GM23338 (cell line): ENCODE results near the gene MBL2. TPM values are rescaled to one million over a fixed set of nuclear protein-coding genes. Genes with fewer than 3 reads are reported as not detected.

Source experiments
- ATAC-seq: fragments of 200-7000 bp; cut with Tn5 transposase; 3 replicates; pipeline ENCODE4 v1.9.1; 2020
- DNase-seq: peaks from one replicate; pipeline ENCODE4 v3.0.0-alpha.2; 2015; ENCODE audit warnings: low spot score
- H2AFZ ChIP-seq: fragments of 200-600 bp; sonication (generic); 2 replicates; pipeline ENCODE4 v1.8.0; 2016; ENCODE audit warnings: antibody characterized with exemption, mild to moderate bottlenecking, moderate library complexity
- H3F3A ChIP-seq: fragments of 200-600 bp; sonication (generic); replicated peaks from 2 replicates; pipeline ENCODE4 v1.8.0; 2017; ENCODE audit warnings: antibody characterized with exemption, mixed run types, low read depth
- H3K27ac ChIP-seq: fragments of 200-600 bp; sonication (generic); 2 replicates; pipeline ENCODE4 v1.6.1; 2016; ENCODE audit warnings: low read depth
- H3K27me3 ChIP-seq: fragments of 200-600 bp; sonication (generic); 2 replicates; pipeline ENCODE4 v1.8.0; 2016; ENCODE audit warnings: mild to moderate bottlenecking, mixed run types, moderate library complexity; ENCODE audit not compliant: insufficient read depth
- H3K36me3 ChIP-seq: fragments of 200-600 bp; sonication (generic); 2 replicates; pipeline ENCODE4 v1.8.0; 2016; ENCODE audit warnings: mild to moderate bottlenecking; ENCODE audit not compliant: insufficient read depth
- H3K4me1 ChIP-seq: fragments of 200-600 bp; sonication (generic); 2 replicates; pipeline ENCODE4 v1.8.0; 2016; ENCODE audit warnings: mild to moderate bottlenecking, moderate library complexity; ENCODE audit not compliant: insufficient read depth
- H3K4me2 ChIP-seq: fragments of 200-600 bp; sonication (generic); 2 replicates; pipeline ENCODE4 v1.7.1; 2017; ENCODE audit warnings: mixed run types
- H3K4me3 ChIP-seq: fragments of 200-600 bp; sonication (generic); 2 replicates; pipeline ENCODE4 v1.6.1; 2016; ENCODE audit warnings: mixed run types
- H3K79me2 ChIP-seq: fragments of 200-600 bp; sonication (generic); replicated peaks from 2 replicates; pipeline ENCODE4 v1.8.0; 2017; ENCODE audit warnings: mild to moderate bottlenecking; ENCODE audit not compliant: insufficient read depth
- H3K9me2 ChIP-seq: fragments of 200-600 bp; sonication (generic); 2 replicates; pipeline ENCODE4 v1.8.0; 2017; ENCODE audit not compliant: insufficient read depth
- H4K20me1 ChIP-seq: fragments of 200-600 bp; sonication (generic); replicated peaks from 2 replicates; pipeline ENCODE4 v1.8.0; 2017; ENCODE audit warnings: mild to moderate bottlenecking; ENCODE audit not compliant: insufficient read depth
- H3K27ac Mint-ChIP-seq: 2 replicates; pipeline ENCODE4 v1.8.0; 2020; ENCODE audit warnings: inconsistent platforms, mild to moderate bottlenecking, moderate library complexity, mixed read lengths
- H3K27me3 Mint-ChIP-seq: 3 replicates; pipeline ENCODE4 v1.8.0; 2022; ENCODE audit warnings: low read depth, mild to moderate bottlenecking, moderate library complexity, mixed read lengths, inconsistent platforms; ENCODE audit not compliant: insufficient read depth, poor library complexity
- H3K36me3 Mint-ChIP-seq: 3 replicates; pipeline ENCODE4 v1.8.0; 2021; ENCODE audit warnings: low read depth, mild to moderate bottlenecking, inconsistent platforms, moderate library complexity, mixed read lengths
- H3K4me1 Mint-ChIP-seq: 3 replicates; pipeline ENCODE4 v1.8.0; 2020; ENCODE audit warnings: mild to moderate bottlenecking, inconsistent platforms, mixed read lengths
- H3K4me3 Mint-ChIP-seq: 3 replicates; pipeline ENCODE4 v1.8.0; 2021; ENCODE audit warnings: moderate library complexity, mild to moderate bottlenecking, inconsistent platforms, mixed read lengths
- H3K9me3 Mint-ChIP-seq: 3 replicates; pipeline ENCODE4 v1.8.0; 2020; ENCODE audit warnings: moderate library complexity, mild to moderate bottlenecking, inconsistent platforms, mixed read lengths
- CREB1 ChIP-seq: fragments of 250-450 bp; sonication (Bioruptor Pico); IDR thresholded peaks from 2 replicates; pipeline ENCODE4 v1.5.0; 2020; ENCODE audit warnings: low read depth, mild to moderate bottlenecking, moderate library complexity
- EZH2 ChIP-seq: fragments of 200-600 bp; sonication (generic); IDR thresholded peaks from one replicate; pipeline ENCODE4 v1.8.0; 2017; ENCODE audit warnings: antibody characterized with exemption, mild to moderate bottlenecking, low read depth; ENCODE audit not compliant: unreplicated experiment
- EZH2phosphoT487 ChIP-seq: fragments of 200-600 bp; sonication (generic); IDR thresholded peaks from one replicate; pipeline ENCODE4 v1.8.1; 2018; ENCODE audit warnings: antibody characterized with exemption; ENCODE audit not compliant: unreplicated experiment
- JUNB ChIP-seq: IDR thresholded peaks from one replicate; pipeline ENCODE4 v1.6.1; 2016; ENCODE audit warnings: antibody characterized with exemption; ENCODE audit not compliant: unreplicated experiment
- NANOG ChIP-seq: IDR thresholded peaks from 2 replicates; pipeline ENCODE4 v1.6.1; 2016; ENCODE audit warnings: antibody characterized with exemption, borderline replicate concordance
- POLR2AphosphoS5 ChIP-seq: IDR thresholded peaks from 2 replicates; pipeline ENCODE4 v1.6.1; 2016; ENCODE audit warnings: antibody characterized with exemption, low read depth
- ZNF331 ChIP-seq: fragments of 250-450 bp; sonication (Bioruptor Pico); IDR thresholded peaks from 2 replicates; pipeline ENCODE4 v1.5.0; 2020; ENCODE audit warnings: low read depth, mild to moderate bottlenecking, moderate library complexity
- polyA plus RNA-seq: library from polyadenylated mRNA; unstranded; fragments of >200 nt; fragmentation: Nextera tagmentation; extraction: Ambion mirVana; gene quantifications from 2 replicates; pipeline ENCODE4 v1.2.1, GENCODE V29; 2016
- total RNA-seq: library from RNA; depleted of rRNA; stranded (reverse); fragments of >200 nt; shearing (Covaris generic); gene quantifications from 2 replicates; pipeline ENCODE4 v1.2.3, GENCODE V29; 2014
- TF ChIP-seq, protein P1 (sequence below): fragments of 250-450 bp; sonication (Bioruptor Pico); IDR thresholded peaks from 2 replicates; pipeline ENCODE4 v1.5.0; 2020; ENCODE audit warnings: mild to moderate bottlenecking, moderate library complexity
- TF ChIP-seq, protein P2 (sequence below): IDR thresholded peaks from 2 replicates; pipeline ENCODE4 v1.6.1; 2016; ENCODE audit warnings: antibody characterized with exemption
- TF ChIP-seq, protein P3 (sequence below): IDR thresholded peaks from one replicate; pipeline ENCODE4 v1.6.1; 2018; ENCODE audit warnings: antibody characterized with exemption; ENCODE audit not compliant: unreplicated experiment
- TF ChIP-seq, protein P4 (sequence below), 2 experiments: fragments of 200-600 bp in 1 of 2; sonication (generic) in 1 of 2; conservative IDR thresholded peaks; 2 replicates each; pipeline versions ENCODE4 v1.5.1 to v1.6.1; 2016 to 2017; ENCODE audit warnings: antibody characterized with exemption in 2 of 2, low read depth in 2 of 2, mild to moderate bottlenecking in 2 of 2, moderate library complexity in 1 of 2

MBL2 gene
- total and polyA plus RNA-seq, 2 experiments from 2014 or later, result not detected

DNA sequence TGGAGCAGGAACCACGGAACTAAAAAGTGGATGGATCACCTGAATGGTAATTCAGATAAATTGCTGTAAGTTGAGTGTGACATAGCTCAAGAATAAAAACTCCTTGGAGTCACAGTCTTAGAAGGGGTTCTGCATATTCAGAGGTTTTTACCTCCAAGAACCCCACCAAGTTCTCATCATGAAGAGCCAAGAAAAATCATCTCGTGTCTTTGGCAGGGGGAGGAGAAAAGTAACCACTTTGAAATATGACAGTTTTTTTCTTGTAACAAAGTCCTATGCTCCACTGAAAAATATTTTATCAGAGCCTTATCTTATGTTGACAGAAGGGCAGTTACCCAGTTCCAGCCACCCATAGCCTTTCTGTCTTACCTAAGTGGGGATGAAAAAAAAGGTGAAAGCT, 38.2 kb upstream of the MBL2 start (continued):
- TF ChIP-seq, protein P1, sequence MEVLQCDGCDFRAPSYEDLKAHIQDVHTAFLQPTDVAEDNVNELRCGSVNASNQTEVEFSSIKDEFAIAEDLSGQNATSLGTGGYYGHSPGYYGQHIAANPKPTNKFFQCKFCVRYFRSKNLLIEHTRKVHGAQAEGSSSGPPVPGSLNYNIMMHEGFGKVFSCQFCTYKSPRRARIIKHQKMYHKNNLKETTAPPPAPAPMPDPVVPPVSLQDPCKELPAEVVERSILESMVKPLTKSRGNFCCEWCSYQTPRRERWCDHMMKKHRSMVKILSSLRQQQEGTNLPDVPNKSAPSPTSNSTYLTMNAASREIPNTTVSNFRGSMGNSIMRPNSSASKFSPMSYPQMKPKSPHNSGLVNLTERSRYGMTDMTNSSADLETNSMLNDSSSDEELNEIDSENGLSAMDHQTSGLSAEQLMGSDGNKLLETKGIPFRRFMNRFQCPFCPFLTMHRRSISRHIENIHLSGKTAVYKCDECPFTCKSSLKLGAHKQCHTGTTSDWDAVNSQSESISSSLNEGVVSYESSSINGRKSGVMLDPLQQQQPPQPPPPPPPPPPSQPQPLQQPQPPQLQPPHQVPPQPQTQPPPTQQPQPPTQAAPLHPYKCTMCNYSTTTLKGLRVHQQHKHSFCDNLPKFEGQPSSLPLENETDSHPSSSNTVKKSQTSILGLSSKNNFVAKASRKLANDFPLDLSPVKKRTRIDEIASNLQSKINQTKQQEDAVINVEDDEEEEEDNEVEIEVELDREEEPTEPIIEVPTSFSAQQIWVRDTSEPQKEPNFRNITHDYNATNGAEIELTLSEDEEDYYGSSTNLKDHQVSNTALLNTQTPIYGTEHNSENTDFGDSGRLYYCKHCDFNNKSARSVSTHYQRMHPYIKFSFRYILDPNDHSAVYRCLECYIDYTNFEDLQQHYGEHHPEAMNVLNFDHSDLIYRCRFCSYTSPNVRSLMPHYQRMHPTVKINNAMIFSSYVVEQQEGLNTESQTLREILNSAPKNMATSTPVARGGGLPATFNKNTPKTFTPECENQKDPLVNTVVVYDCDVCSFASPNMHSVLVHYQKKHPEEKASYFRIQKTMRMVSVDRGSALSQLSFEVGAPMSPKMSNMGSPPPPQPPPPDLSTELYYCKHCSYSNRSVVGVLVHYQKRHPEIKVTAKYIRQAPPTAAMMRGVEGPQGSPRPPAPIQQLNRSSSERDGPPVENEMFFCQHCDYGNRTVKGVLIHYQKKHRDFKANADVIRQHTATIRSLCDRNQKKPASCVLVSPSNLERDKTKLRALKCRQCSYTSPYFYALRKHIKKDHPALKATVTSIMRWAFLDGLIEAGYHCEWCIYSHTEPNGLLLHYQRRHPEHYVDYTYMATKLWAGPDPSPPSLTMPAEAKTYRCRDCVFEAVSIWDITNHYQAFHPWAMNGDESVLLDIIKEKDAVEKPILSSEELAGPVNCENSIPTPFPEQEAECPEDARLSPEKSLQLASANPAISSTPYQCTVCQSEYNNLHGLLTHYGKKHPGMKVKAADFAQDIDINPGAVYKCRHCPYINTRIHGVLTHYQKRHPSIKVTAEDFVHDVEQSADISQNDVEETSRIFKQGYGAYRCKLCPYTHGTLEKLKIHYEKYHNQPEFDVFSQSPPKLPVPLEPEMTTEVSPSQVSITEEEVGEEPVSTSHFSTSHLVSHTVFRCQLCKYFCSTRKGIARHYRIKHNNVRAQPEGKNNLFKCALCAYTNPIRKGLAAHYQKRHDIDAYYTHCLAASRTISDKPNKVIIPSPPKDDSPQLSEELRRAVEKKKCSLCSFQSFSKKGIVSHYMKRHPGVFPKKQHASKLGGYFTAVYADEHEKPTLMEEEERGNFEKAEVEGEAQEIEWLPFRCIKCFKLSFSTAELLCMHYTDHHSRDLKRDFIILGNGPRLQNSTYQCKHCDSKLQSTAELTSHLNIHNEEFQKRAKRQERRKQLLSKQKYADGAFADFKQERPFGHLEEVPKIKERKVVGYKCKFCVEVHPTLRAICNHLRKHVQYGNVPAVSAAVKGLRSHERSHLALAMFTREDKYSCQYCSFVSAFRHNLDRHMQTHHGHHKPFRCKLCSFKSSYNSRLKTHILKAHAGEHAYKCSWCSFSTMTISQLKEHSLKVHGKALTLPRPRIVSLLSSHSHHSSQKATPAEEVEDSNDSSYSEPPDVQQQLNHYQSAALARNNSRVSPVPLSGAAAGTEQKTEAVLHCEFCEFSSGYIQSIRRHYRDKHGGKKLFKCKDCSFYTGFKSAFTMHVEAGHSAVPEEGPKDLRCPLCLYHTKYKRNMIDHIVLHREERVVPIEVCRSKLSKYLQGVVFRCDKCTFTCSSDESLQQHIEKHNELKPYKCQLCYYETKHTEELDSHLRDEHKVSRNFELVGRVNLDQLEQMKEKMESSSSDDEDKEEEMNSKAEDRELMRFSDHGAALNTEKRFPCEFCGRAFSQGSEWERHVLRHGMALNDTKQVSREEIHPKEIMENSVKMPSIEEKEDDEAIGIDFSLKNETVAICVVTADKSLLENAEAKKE (CRISPR knock-in tag), result no peak

DNA sequence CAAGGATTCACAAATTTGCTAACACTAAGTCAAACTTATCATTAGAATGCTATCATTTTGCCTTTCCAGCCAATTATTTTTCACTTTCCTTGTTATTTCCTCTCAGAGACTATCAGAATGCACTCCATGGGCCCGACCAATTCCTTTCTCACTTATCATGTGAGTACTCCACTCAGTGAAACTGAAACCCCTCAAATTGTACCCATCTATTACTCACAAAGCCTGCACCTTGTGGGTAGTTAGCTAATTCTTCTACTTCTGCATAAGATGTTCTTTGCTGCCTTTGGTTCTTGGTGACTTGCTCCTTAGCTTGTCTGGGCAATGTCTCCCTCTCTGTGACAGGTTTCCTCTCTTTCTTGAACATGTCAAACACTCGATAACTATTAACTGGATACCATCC, 35.2 kb upstream of the MBL2 start:
- Mint-ChIP-seq H3K27me3 (no peaks in the 10 kb centered on the region), H3K36me3 (no peaks in the 10 kb centered on the region), H3K9me3 (no peaks in the 10 kb centered on the region; the same call in 2 of the 3 replicates), H3K27ac (no peak overlapping the region), H3K4me1 (no peaks in the 10 kb centered on the region), H3K4me3 (no peak overlapping the region)
- H3K36me3 ChIP-seq, result no peaks in the 10 kb centered on the region
- no peak overlapping the region for H3K4me3 ChIP-seq
- H3K79me2 ChIP-seq, result no peaks in the 10 kb centered on the region
- no peaks in the 10 kb centered on the region for H3K9me2 ChIP-seq
- no peak overlapping the region for H3K27ac ChIP-seq
- no peaks in the 10 kb centered on the region for H4K20me1 ChIP-seq
- H3K4me1 ChIP-seq, result no peaks in the 10 kb centered on the region
- no peak overlapping the region for H2AFZ ChIP-seq
- no peaks in the 10 kb centered on the region for H3K27me3 ChIP-seq
- no peak overlapping the region for H3K4me2 ChIP-seq
- H3F3A ChIP-seq, result no peaks in the 10 kb centered on the region
- no peak for DNase-seq
- ATAC-seq, result no peak
- TF ChIP-seq JUNB, result no peak
- TF ChIP-seq, protein P2, sequence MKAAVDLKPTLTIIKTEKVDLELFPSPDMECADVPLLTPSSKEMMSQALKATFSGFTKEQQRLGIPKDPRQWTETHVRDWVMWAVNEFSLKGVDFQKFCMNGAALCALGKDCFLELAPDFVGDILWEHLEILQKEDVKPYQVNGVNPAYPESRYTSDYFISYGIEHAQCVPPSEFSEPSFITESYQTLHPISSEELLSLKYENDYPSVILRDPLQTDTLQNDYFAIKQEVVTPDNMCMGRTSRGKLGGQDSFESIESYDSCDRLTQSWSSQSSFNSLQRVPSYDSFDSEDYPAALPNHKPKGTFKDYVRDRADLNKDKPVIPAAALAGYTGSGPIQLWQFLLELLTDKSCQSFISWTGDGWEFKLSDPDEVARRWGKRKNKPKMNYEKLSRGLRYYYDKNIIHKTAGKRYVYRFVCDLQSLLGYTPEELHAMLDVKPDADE, result no peak
- TF ChIP-seq, protein P3, sequence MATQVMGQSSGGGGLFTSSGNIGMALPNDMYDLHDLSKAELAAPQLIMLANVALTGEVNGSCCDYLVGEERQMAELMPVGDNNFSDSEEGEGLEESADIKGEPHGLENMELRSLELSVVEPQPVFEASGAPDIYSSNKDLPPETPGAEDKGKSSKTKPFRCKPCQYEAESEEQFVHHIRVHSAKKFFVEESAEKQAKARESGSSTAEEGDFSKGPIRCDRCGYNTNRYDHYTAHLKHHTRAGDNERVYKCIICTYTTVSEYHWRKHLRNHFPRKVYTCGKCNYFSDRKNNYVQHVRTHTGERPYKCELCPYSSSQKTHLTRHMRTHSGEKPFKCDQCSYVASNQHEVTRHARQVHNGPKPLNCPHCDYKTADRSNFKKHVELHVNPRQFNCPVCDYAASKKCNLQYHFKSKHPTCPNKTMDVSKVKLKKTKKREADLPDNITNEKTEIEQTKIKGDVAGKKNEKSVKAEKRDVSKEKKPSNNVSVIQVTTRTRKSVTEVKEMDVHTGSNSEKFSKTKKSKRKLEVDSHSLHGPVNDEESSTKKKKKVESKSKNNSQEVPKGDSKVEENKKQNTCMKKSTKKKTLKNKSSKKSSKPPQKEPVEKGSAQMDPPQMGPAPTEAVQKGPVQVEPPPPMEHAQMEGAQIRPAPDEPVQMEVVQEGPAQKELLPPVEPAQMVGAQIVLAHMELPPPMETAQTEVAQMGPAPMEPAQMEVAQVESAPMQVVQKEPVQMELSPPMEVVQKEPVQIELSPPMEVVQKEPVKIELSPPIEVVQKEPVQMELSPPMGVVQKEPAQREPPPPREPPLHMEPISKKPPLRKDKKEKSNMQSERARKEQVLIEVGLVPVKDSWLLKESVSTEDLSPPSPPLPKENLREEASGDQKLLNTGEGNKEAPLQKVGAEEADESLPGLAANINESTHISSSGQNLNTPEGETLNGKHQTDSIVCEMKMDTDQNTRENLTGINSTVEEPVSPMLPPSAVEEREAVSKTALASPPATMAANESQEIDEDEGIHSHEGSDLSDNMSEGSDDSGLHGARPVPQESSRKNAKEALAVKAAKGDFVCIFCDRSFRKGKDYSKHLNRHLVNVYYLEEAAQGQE, result no peak
- no peak for TF ChIP-seq ZNF331
- TF ChIP-seq EZH2, result no peak
- TF ChIP-seq NANOG, result no peak
- TF ChIP-seq CREB1 (CRISPR knock-in tag), result no peak
- TF ChIP-seq POLR2AphosphoS5, result no peak
- TF ChIP-seq EZH2phosphoT487, result no peak
- TF ChIP-seq, protein P4, sequence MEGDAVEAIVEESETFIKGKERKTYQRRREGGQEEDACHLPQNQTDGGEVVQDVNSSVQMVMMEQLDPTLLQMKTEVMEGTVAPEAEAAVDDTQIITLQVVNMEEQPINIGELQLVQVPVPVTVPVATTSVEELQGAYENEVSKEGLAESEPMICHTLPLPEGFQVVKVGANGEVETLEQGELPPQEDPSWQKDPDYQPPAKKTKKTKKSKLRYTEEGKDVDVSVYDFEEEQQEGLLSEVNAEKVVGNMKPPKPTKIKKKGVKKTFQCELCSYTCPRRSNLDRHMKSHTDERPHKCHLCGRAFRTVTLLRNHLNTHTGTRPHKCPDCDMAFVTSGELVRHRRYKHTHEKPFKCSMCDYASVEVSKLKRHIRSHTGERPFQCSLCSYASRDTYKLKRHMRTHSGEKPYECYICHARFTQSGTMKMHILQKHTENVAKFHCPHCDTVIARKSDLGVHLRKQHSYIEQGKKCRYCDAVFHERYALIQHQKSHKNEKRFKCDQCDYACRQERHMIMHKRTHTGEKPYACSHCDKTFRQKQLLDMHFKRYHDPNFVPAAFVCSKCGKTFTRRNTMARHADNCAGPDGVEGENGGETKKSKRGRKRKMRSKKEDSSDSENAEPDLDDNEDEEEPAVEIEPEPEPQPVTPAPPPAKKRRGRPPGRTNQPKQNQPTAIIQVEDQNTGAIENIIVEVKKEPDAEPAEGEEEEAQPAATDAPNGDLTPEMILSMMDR (conservative IDR thresholded peaks at IDR 0.05; ENCODE audit: low read depth in 2 of 2), result no peak
